Panc1 (cell line): Measurements from ENCODE around the gene RARB. TPM values are rescaled to one million over a fixed set of nuclear protein-coding genes. Genes with fewer than 3 reads are reported as not detected.

Experiments
- ATAC-seq: fragments of 200-7000 bp; cut with Tn5 transposase; 2 replicates; pipeline ENCODE4 v1.9.1; 2020; ENCODE audit warnings: mild to moderate bottlenecking, moderate library complexity
- BruUV-seq: library from RNA; stranded (reverse); fragments of 400-500 nt; replicated peaks from 2 replicates; lab custom pipeline; 2021; lab: Mats Ljungman, UMichigan
- CTCF ChIA-PET: fragments of 300-600 bp; sonication (Branson Sonifier 250); formaldehyde crosslinking; loops from one replicate; lab custom pipeline; 2022; ENCODE audit warnings: antibody characterized with exemption; lab: Charles Lee
- POLR2A ChIA-PET: fragments of 300-600 bp; sonication (Branson Sonifier 250); formaldehyde crosslinking; loops from one replicate; lab custom pipeline; 2022; ENCODE audit warnings: antibody characterized with exemption; lab: Charles Lee
- DNase-seq: peaks from one replicate; pipeline ENCODE4 v3.0.0-alpha.2; 2010; ENCODE audit warnings: low read depth, low spot score
- H3K27ac ChIP-seq: 2 replicates; pipeline ENCODE4 v1.5.1; 2011; ENCODE audit warnings: mild to moderate bottlenecking, low read length, inconsistent platforms
- H3K27me3 ChIP-seq: fragments of 200-500 bp; sonication (Bioruptor generic); 2 replicates; pipeline ENCODE4 v1.6.0; 2014; ENCODE audit warnings: low read length, inconsistent platforms; ENCODE audit not compliant: control insufficient read depth, insufficient read depth
- H3K36me3 ChIP-seq: fragments of 200-500 bp; sonication (Bioruptor generic); 2 replicates; pipeline ENCODE4 v1.5.1; 2014; ENCODE audit warnings: inconsistent platforms, mild to moderate bottlenecking, low read length, moderate library complexity; ENCODE audit not compliant: control insufficient read depth, insufficient read depth
- H3K4me1 ChIP-seq: 2 replicates; pipeline ENCODE4 v1.5.1; 2011; ENCODE audit warnings: inconsistent platforms, mild to moderate bottlenecking, low read length, moderate library complexity; ENCODE audit not compliant: control insufficient read depth, insufficient read depth
- H3K4me3 ChIP-seq, 2 experiments: 2 replicates each; pipeline ENCODE4 v1.5.1; 2011 to 2012; ENCODE audit warnings: low read depth in 2 of 2, low read length in 2 of 2, mild to moderate bottlenecking in 2 of 2, inconsistent platforms in 1 of 2, moderate library complexity in 1 of 2
- H3K9me3 ChIP-seq: fragments of 200-500 bp; sonication (Bioruptor generic); 2 replicates; pipeline ENCODE4 v1.5.1; 2014; ENCODE audit warnings: low read depth, mild to moderate bottlenecking, inconsistent platforms, low read length, moderate library complexity; ENCODE audit not compliant: control insufficient read depth, insufficient read depth
- CTCF ChIP-seq: fragments of 450-650 bp; IDR thresholded peaks from 2 replicates; pipeline ENCODE4 v1.5.1; 2017; ENCODE audit warnings: mild to moderate bottlenecking
- POLR2AphosphoS5 ChIP-seq: IDR thresholded peaks from 2 replicates; pipeline ENCODE4 v1.6.1; 2012; ENCODE audit warnings: mild to moderate bottlenecking, low read depth, low read length, moderate library complexity
- REST ChIP-seq, 2 experiments: IDR thresholded peaks; 2 replicates each; pipeline ENCODE4 v1.6.1; 2011 to 2012; ENCODE audit warnings: low read depth in 2 of 2, control low read depth in 1 of 2, low read length in 1 of 2, mild to moderate bottlenecking in 1 of 2, moderate library complexity in 1 of 2; ENCODE audit not compliant: insufficient read depth in 1 of 2
- SIN3A ChIP-seq: IDR thresholded peaks from 2 replicates; pipeline ENCODE4 v1.6.1; 2012; ENCODE audit warnings: low read depth, mild to moderate bottlenecking, low read length, moderate library complexity, borderline replicate concordance; ENCODE audit not compliant: insufficient read depth
- TCF7L2 ChIP-seq: IDR thresholded peaks from 2 replicates; pipeline ENCODE4 v1.6.1; 2011; ENCODE audit warnings: mild to moderate bottlenecking, low read depth, low read length, inconsistent platforms
- in situ Hi-C: cut with HindIII; loops from 2 replicates; pipeline ENCODE4 v1.10.0; 2016; ENCODE audit warnings: low sequenced_read_pairs, low pct_unique_long_range_greater_than_20kb
- intact Hi-C: fragments of 100-400 bp; cut with micrococcal nuclease; formaldehyde crosslinking; loops from one replicate; pipeline ENCODE4 v1.10.0; 2022; ENCODE audit not compliant: unreplicated experiment
- total RNA-seq: library from RNA; stranded (reverse); gene quantifications from one replicate; pipeline ENCODE4 v1.2.1, GENCODE V29; 2021; ENCODE audit not compliant: unreplicated experiment

Gene RARB
- total RNA-seq, 1 experiment from 2014 or later, result not detected

GRCh38 chr3:25635038-25635437 is 207.0 kb downstream of the RARB start:
- intact Hi-C loops (no loop called here), in situ Hi-C loops (no loop called here)
- ATAC-seq, result no peak
- DNase-seq, result no peak
- BruUV-seq, result no TSS peak
- Histone ChIP-seq H3K4me3 (no peak overlapping the region), H3K27ac (no peak overlapping the region), H3K4me1 (no peaks in the 10 kb centered on the region), H3K27me3 (no peaks in the 10 kb centered on the region), H3K9me3 (no peaks in the 10 kb centered on the region), H3K36me3 (peaks cover 8% of the 10 kb centered on the region)
- no peak for TF ChIP-seq SIN3A
- no peak for TF ChIP-seq CTCF
- no peak for TF ChIP-seq POLR2AphosphoS5
- TF ChIP-seq REST (IDR thresholded peaks at IDR 0.05; ENCODE audit: insufficient read depth in 1 of 2, low read depth in 2 of 2, low read length in 1 of 2), result no peak
- no peak for TF ChIP-seq TCF7L2
- POLR2A ChIA-PET, result no interaction called here
- CTCF ChIA-PET, result no interaction called here

Other genes starting within 250 kb of the RARB start
- gene TOP2B, start 236.6 kb downstream of the RARB start, total RNA-seq, result 63.1 TPM